ENCODE data around the gene WDR47. TPM values are rescaled to one million over a fixed set of nuclear protein-coding genes. Genes with fewer than 3 reads are reported as not detected.
A peak's percentile ranks its signal among the peaks of the same experiment; 100 is the strongest.
"Not testable (repeated sequence)": the region's sequence is repeated elsewhere in the genome, so short reads cannot be mapped to it uniquely, and the experiment has no call there.

WDR47 gene
- polyA plus RNA-seq, 4 donors, result 13.5 to 15.2 (median 14.0) TPM

DNA sequence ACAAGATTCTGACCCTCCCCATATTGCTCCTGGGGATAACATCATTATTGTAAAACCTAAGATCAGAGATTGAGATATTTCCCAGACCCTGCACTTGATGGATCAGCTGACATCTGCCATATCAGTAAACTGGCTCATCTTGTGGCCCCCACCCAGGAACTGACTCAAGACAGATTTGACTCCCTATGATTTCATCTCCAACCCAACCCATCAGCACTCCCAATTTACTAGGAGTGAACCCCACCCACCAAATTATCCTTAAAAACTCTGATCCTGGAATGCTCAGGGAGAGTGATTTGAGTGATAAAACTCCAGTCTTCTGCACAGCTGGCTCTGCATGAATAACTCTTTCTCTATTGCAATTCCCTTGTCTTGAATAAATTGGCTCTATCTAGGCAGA lies 72.6 kb downstream of the WDR47 start:
- no peak for DNase-seq (ENCODE audit: low read depth in 4 of 4, low spot score in 3 of 4)

DNA sequence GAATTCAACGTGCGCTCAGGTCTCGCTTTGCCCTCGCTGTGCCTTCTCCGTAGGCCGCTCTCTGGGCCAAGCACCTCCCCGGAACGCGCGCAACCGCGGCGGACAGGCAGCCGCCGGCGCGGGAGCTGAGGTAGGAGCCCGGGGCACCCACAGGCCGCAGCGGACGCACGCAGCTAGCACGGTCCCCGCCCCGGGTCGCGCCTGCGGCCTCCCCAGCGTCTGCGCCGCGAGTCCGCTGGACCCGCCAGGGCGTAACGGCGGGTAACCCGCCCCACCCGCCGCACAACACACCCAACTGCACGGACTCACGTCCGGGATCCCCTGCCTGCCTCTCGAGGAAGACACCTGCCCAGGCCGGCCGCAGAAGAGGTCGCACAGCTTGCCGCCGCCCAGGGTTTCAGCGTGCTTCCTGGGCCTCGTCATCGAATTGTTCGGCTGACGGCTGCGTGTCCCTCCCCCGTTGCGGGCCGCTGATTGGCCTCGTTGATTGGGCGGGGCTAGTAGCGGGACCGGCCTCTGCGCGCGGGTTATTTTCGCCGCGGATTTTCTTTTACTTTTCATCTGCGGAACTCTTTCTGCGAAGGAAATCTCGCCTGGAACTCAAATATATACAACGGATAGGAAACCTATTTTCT lies 78.7 kb downstream of the WDR47 start, which contains the start of gene CLCC1:
Gene CLCC1 (minus strand): TSS at position 433 of the 635 bp plus-strand sequence. CDS start 13,047 bp downstream, outside the sequence.
- DNase-seq (ENCODE audit: low read depth in 4 of 4, low spot score in 3 of 4), result peak; percentile 76 to 82 (median 80)

DNA sequence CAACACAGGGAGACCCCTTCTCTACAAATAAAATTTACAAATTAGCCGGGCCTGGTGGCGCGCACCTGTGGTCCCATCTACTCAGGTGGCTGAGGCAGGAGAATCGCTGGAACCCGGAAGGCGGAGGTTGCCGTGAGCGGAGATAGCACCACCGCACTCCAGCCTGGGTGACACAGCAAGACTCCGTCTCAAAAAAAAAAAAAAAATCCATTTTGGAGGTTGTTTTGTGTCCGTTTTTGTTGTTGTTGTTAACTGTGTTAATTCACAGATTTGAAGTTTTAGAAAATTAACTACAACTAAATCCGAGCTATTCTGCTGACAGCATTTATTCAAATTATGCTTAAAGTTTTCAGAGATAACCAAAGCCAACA lies 79.2 kb downstream of the WDR47 start:
- DNase-seq (ENCODE audit: low read depth in 4 of 4, low spot score in 3 of 4), result no peak

DNA sequence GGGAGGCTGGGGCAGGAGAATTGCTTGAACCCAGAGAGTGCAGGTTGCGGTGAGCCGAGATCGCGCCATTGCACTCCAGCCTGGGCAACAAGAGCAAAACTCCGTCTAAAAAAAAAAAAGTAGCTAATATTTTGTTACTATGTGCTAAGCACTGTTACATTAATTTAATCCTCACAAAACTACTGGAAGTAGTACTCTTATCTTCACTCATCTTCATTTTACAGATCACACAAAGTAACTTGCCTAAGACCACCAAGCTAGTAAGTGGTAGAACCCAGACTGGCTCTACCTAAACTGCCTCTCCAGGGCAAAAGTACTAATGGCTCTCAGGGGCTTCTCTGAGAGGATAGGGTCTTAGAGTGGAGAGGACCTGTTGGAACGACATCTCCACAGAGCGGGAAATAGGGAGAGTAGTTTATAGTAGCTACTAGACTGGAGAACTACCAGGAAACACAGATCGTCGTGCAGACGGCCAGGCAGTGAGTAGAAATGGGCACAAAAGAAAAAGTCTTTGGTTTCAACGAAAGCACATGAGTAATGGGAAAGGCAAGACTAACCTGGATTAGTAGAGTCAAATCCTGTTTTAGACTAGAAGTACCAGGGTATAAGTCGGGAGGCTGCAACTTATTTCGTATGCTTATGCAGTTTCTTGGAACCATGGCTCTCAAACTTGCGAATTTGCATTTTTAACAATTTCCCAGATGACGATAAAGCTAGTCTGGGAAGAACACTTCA lies 80.0 kb downstream of the WDR47 start:
- no peak for DNase-seq (ENCODE audit: low read depth in 4 of 4, low spot score in 3 of 4)

DNA sequence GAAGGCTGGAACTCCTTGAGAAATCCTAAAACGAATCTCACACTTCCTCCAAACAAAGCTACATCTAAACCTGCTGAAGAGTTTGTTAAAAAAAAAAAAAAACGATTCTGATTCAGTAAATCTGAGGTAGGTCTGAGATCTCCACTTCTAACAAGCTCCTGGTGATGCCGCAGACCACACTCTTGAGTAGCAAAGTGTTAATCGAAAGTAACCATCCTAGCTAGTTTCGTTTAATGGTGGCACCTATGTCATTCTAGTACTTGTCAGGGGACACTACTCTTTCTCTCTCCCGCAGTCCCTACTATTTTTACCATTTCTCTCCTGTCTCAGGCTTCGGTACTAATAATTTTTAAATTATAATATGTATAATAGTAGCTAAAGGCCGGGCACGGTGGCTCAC lies 80.7 kb downstream of the WDR47 start:
- no peak for DNase-seq (ENCODE audit: low read depth in 4 of 4, low spot score in 3 of 4)

DNA sequence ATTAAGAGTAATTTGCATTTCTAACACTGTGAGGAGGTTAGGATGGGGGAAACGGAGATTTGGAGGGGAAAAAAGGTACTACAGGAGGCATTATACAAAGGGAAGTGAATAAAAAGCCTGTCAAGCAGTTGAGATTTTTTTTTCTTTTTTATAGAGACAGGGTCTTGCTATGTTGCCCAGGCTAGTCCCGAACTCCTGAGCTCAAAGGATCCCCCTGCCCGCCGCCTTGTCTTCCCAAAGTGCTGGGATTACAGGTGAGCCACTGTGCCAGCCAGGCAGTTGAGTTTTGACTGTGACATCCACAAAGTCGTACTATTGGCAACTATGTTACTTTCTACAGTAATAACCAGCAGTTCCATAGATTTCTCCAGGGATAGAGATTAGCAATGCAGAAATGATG lies 81.2 kb downstream of the WDR47 start:
- DNase-seq (ENCODE audit: low read depth in 4 of 4, low spot score in 3 of 4), result no peak

DNA sequence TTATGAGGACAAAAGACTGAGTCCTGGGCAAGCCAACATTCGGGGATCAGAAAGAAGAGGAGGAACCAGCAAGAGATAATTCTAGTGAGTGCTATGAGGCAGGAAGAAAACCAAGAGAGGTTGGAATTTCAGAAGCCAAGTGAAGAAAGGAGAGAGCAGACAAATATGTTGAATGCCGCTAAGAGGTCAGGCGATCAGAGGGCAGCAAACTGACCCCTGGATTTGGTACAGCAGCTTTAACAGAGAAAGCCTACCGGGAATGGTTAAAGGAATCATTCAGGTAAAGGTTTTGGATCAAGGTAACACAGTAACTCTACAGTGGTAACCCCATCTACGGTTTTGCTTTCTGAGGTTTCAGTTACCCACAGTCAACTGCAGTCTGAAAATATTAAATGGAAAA lies 84.0 kb downstream of the WDR47 start:
- no peak for DNase-seq (ENCODE audit: low read depth in 4 of 4, low spot score in 3 of 4)

DNA sequence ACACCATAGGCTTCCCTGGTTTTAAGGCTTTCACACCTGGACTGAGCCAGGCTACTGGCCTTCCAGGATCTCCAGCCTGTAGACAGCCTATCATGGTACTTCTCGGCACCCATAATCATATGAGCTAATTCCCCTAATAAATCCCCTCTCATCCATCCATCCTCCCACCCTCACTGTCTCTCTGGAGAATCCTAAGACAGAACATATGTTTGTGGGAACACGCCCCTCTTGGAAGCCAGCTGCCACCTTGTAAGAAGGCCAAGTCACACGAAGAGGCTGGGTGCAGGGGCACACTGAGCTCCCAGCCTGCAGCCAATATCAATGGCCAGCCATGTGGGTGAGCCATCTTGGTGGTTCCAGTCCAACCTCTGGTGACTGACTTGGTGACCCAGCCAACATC lies 86.0 kb downstream of the WDR47 start:
- no peak for DNase-seq (ENCODE audit: low read depth in 4 of 4, low spot score in 3 of 4)

DNA sequence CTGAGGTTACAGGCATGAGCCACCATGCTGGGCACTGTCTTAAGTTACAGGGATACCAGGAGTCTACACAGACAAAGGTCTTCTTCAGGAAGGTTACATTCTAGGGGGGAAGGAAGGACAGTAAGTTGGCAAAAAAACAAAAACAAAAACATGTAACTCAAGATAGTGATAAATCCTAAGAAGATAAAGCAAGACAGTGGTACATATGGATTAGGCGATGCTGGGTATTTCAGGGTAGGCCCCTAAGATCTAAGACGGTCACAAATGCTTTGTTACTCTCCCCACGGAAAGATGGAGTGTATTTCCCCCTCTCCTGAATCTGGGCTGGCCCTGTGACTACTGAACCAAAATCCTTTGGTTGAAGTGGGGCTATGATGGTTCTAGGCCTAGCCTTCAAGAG lies 86.8 kb downstream of the WDR47 start:
- no peak for DNase-seq (ENCODE audit: low read depth in 4 of 4, low spot score in 3 of 4)

DNA sequence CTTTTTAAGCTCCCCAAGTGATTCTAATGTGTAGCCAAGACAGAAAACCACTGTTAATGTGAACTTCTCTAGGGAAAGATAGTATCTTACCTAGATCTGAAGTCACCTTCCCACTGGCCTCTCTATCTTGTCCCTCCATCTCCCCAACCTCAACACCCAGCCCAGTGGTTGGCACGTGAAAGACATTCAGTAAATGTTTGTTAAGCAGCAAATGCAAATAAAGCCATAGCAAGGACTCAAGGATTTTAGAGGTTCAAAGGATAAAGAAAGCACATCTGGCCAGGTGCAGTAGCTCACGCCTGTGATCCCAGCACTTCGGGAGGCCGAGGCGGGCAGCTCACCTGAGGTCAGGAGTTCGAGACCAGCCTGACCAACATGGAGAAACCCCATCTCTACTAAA lies 88.5 kb downstream of the WDR47 start:
- no peak for DNase-seq (ENCODE audit: low read depth in 4 of 4, low spot score in 3 of 4)

DNA sequence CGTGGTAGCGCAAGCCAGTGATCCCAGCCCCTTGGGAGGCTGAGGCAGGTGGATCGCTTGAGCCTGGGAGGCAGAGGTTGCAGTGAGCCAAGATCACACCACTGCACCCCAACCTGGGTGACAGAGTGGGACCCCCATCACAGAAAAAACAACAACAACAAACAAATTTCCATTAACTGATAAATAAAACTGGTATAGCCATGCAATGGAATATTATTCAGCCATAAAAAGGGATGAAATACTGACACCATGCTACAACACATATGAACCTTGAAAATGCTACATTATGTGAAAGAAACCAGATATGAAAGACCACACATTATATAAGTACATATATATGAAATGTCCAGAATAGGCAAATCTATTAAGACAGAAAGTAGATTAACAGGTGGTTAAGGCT lies 90.7 kb downstream of the WDR47 start:
- DNase-seq (ENCODE audit: low read depth in 4 of 4, low spot score in 3 of 4), result no peak

DNA sequence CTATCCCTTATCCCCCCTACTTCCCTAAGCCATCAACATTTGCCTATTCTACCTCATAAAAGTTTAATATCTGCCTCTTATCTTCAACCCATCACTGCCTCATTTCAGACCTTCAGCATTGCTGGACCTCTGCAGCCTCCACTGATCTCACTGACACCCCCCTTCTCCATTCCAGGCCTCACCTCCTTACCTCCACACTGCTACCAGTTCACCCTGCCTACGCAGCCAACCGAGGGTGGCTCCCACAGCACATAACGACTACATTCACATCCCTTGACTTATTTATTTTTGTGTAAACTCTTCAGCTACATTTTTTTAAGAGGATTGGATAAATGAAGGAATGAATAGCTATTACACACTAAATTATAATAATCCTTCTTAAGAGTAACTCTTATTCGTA lies 92.9 kb downstream of the WDR47 start:
- DNase-seq (ENCODE audit: low read depth in 4 of 4, low spot score in 3 of 4), result no peak

DNA sequence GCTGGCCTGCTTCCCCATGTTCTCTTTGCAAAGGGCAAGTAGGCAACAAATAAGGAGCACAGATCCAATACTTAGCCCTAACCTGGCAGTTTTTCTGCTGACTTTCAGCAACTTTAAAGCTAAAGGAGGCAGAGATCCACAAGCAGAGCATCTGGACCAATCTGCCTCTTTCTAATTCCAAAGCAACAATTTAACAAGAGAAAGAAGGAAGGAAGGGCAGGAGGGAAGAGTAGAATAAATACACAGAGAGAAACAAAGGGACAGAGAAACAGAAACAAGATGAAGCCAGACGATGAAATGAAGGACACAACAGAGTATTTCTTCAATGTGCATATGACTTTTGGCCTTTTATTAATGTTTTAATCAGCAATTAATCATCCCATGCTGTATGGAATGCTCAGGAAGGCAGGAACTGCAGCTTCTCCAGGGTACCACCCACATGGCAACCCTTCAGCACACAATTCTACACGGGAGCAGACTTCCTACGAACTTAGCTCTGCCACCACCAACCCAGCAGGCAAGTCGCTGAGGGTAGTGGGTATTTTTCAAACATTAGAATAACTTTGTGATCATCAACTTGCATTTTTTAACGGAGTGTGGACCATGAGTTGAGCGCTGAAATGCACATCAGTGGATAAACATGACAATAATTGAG lies 93.9 kb downstream of the WDR47 start:
- no peak for DNase-seq (ENCODE audit: low read depth in 4 of 4, low spot score in 3 of 4)

DNA sequence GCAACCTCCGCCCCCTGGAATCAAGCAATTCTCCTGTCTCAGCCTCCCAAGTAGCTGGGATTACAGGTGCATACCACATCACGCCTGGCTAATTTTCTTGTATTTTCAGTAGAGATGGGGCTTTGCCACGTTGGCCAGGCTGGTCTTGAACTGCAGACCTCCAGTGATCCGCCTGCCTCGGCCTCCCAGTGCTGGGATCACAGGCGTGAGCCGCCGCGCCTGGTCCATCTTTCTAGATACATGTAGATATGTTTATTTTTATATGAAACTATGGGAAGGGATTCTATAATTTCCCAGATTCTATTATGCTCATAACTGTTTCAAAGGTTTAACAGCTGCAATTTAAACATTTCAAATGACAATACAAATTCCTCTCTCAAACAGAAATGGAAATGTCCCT lies 105.7 kb downstream of the WDR47 start:
- no peak for DNase-seq (ENCODE audit: low read depth in 4 of 4, low spot score in 3 of 4)

DNA sequence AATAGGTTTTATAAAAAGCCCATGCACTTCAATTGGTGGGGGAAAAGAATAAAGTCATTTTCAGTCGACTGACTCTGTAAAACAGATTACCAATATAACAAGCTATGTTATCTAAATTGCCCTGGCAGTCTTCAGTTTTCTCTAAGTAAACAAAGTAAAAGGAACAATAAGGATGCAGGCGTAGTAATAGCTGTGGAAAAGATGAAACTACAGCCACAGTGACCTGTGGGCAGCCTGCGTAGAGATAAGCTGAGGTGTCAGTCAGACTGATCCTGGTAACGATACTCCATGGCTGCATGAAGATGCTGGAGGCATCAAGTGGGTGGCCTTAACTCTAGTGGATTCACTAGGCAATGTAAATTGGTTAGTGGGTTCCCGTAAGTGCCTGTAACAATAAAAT lies 108.0 kb downstream of the WDR47 start:
- DNase-seq (ENCODE audit: low read depth in 4 of 4, low spot score in 3 of 4), result no peak

DNA sequence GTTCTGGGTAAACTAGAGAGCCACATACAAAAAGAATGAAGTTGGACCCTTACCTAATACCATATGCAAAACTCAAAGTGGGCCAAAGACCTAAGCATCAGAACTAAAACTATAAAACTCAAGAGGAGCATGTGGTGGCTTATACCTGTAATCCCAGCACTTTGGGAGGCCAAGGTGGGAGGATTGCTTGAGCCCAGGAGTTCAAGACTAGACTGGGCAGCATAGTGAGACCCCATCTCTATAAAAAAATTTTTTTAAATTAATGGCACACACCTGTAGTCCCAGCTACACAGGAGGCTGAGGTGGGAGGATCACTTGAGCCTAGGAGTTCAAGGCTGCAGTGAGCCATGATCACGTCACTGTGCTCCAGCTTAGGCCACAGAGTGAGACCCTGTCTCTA lies 114.3 kb downstream of the WDR47 start:
- DNase-seq (ENCODE audit: low read depth in 4 of 4, low spot score in 3 of 4), result not testable (repeated sequence)

DNA sequence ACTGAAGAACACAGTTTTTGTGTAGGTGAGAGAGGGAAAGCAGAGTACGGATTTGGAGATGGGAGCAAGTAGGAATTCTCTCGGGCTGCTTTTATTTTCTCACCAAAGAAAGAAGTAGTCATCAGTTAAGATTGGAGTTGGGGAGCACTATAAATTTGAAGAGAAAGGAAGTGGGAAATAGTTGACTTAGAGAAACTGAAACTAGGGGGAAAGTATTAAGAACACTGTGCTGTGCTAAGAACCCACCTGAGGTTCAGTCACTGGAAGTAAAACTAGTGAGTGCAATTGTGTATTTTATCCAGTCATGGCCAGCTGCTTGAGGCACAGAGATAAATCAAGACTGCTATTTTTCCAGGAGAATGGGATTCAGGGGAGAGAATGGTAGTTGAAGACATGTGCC lies 116.0 kb downstream of the WDR47 start:
- no peak for DNase-seq (ENCODE audit: low read depth in 4 of 4, low spot score in 3 of 4)

Other genes with a start within 250 kb of the WDR47 start
- gene AKNAD1, start 185.0 kb downstream of the WDR47 start, polyA plus RNA-seq (ENCODE audit: insufficient read length in 4 of 4), result under 1 TPM in 1 of 4 donors, not detected in 3; 0.18 TPM
- 10 to 100 TPM; 16.3 to 20.2 (median 17.8) TPM for gene GPSM2, start 165.1 kb downstream of the WDR47 start, polyA plus RNA-seq (ENCODE audit: insufficient read length in 4 of 4)
- gene CLCC1, start 78.6 kb downstream of the WDR47 start, polyA plus RNA-seq (ENCODE audit: insufficient read length in 4 of 4), result 10 to 100 TPM; 33.7 to 48.4 (median 41.5) TPM
- 10 to 100 TPM; 45.9 to 50.7 (median 48.6) TPM for gene TAF13, start 33.9 kb upstream of the WDR47 start, polyA plus RNA-seq (ENCODE audit: insufficient read length in 4 of 4)
- 10 to 100 TPM; 34.9 to 47.2 (median 43.2) TPM for gene TMEM167B, start 48.7 kb upstream of the WDR47 start, polyA plus RNA-seq (ENCODE audit: insufficient read length in 4 of 4)
- gene ELAPOR1, start 72.0 kb upstream of the WDR47 start, polyA plus RNA-seq (ENCODE audit: insufficient read length in 4 of 4), result 1 to 10 TPM in 3 of 4 donors, under 1 TPM in 1; 0.74 to 1.7 (median 1.6) TPM
- 100 to 1,000 TPM; 107 to 149 (median 132) TPM for gene SARS1, start 171.8 kb upstream of the WDR47 start, polyA plus RNA-seq (ENCODE audit: insufficient read length in 4 of 4)
- 10 to 100 TPM in 3 of 4 donors, 1 to 10 TPM in 1; 5.8 to 39.7 (median 30.7) TPM for gene CELSR2, start 207.4 kb upstream of the WDR47 start, polyA plus RNA-seq (ENCODE audit: insufficient read length in 4 of 4)
- 10 to 100 TPM; 22.3 to 25.5 (median 24.4) TPM for gene PSRC1, start 241.0 kb upstream of the WDR47 start, polyA plus RNA-seq (ENCODE audit: insufficient read length in 4 of 4)